T-helper 17 cell (primary cell): ENCODE measurements around the gene DMRT1. TPM values are rescaled to one million over a fixed set of nuclear protein-coding genes. Genes with fewer than 3 reads are reported as not detected.
A peak's percentile ranks its signal among the peaks of the same experiment; 100 is the strongest.
"Not testable (repeated sequence)": the region's sequence is repeated elsewhere in the genome, so short reads cannot be mapped to it uniquely, and the experiment has no call there.

Experiments used
- ATAC-seq: fragments of 150-1000 bp; cut with Tn5 transposase; 2 replicates; pipeline ENCODE4 v1.10.0; 2021; ENCODE audit warnings: mild to moderate bottlenecking, moderate library complexity
- DNase-seq, 3 donors: peaks; one replicate each; pipeline versions ENCODE4 v3.0.0 to v3.0.0-alpha.2; 2020 to 2021
- H3K9me3 ChIP-seq: one replicate; pipeline ENCODE4 v1.7.0; 2013; ENCODE audit warnings: low read length, mild to moderate bottlenecking; ENCODE audit not compliant: control insufficient read depth, poor library complexity, severe bottlenecking
- H3K27ac Mint-ChIP-seq: one replicate; pipeline ENCODE4 v1.8.0; 2022; ENCODE audit warnings: mild to moderate bottlenecking, moderate library complexity, mixed read lengths
- H3K27me3 Mint-ChIP-seq: one replicate; pipeline ENCODE4 v1.8.0; 2022; ENCODE audit warnings: mixed read lengths
- H3K36me3 Mint-ChIP-seq: one replicate; pipeline ENCODE4 v1.8.0; 2022; ENCODE audit warnings: low read depth, mixed read lengths
- H3K4me1 Mint-ChIP-seq: one replicate; pipeline ENCODE4 v1.8.0; 2022; ENCODE audit warnings: mild to moderate bottlenecking, mixed read lengths
- H3K4me3 Mint-ChIP-seq: one replicate; pipeline ENCODE4 v1.8.0; 2022; ENCODE audit warnings: mild to moderate bottlenecking, moderate library complexity, mixed read lengths
- total RNA-seq, 4 donors: library from RNA in 2 of 4; stranded (reverse) in 2 of 4; gene quantifications; one replicate each; pipeline ENCODE4 v1.2.3 and lab custom pipeline; 2022 to 2026

DMRT1 gene
- total RNA-seq, 2 donors from 2014 or later, result not detected

DNA sequence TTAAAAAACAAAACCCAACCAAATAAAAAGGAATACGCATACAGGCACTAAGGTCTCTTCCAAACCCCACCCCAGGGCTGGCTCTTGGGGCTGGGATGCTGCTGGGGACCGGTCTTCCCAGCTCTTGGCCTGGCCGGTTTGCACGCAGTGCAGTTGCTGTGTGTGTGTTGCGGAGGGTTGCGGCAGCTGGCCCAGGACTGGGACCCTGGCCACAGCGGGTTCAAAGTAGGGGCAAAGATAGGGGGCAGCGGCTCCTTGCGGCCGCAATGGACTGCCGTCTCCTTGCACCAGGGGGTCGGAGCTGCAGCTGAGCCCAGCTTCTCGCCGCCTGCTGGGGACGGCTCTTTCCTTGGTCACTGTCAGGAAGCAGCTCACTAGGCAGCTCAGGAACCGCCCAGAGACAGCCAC lies 140.0 kb downstream of the DMRT1 start:
- DNase-seq, result no peak
- peaks cover 2% of the 10 kb centered on the region for H3K36me3 Mint-ChIP-seq
- H3K4me3 Mint-ChIP-seq, result no peak overlapping the region
- H3K27ac Mint-ChIP-seq, result no peak overlapping the region
- H3K9me3 ChIP-seq, result no peaks in the 10 kb centered on the region
- H3K4me1 Mint-ChIP-seq, result peaks cover 6% of the 10 kb centered on the region
- peaks cover 86% of the 10 kb centered on the region for H3K27me3 Mint-ChIP-seq
- no peak for ATAC-seq

GRCh38 chr9:982394-983230 lies 141.1 kb downstream of the DMRT1 start:
- ATAC-seq (no peak), DNase-seq (no peak)
- H3K4me3 Mint-ChIP-seq, result no peak overlapping the region
- peaks cover 6% of the 10 kb centered on the region for H3K4me1 Mint-ChIP-seq
- H3K9me3 ChIP-seq, result no peaks in the 10 kb centered on the region
- H3K36me3 Mint-ChIP-seq, result peaks cover 4% of the 10 kb centered on the region
- peaks cover 92% of the 10 kb centered on the region for H3K27me3 Mint-ChIP-seq
- no peak overlapping the region for H3K27ac Mint-ChIP-seq

- no peak for DNase-seq
- Mint-ChIP-seq H3K4me3 (no peak overlapping the region), H3K36me3 (no peaks in the 10 kb centered on the region), H3K4me1 (peaks cover 1% of the 10 kb centered on the region), H3K27me3 (peaks cover 22% of the 10 kb centered on the region), H3K27ac (no peak overlapping the region)
- ATAC-seq, result no peak
- no peaks in the 10 kb centered on the region for H3K9me3 ChIP-seq
These were observed 152.5 kb downstream of the DMRT1 start for GRCh38 chr9:994005-994404.

- peaks cover 2% of the 10 kb centered on the region for H3K4me1 Mint-ChIP-seq
- DNase-seq (no peak), ATAC-seq (no peak)
- peaks cover 15% of the 10 kb centered on the region for H3K27me3 Mint-ChIP-seq
- H3K36me3 Mint-ChIP-seq, result no peaks in the 10 kb centered on the region
- no peak overlapping the region for H3K4me3 Mint-ChIP-seq
- no peak overlapping the region for H3K27ac Mint-ChIP-seq
- H3K9me3 ChIP-seq, result no peaks in the 10 kb centered on the region
These were observed 153.7 kb downstream of the DMRT1 start for GRCh38 chr9:995192-995591.

DNA sequence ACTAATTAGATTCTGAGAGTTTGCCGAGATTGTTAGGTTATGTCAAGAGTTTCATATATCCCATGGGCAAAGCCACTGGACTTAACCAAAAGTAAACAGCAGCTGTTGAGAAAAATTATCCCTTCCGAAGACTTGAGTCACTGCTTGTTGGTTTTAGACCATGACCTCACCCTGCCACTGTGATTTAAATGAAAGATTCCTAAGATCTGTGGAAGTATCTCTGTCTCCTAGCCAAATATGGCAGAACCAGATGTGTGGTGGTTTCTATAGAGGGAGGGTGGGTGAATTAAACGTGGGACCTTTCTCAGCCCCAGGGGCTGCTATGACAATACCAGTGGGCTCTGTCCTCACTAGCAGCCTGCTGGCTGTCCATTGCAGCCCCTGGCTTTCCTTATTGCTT lies 154.3 kb downstream of the DMRT1 start:
- ATAC-seq, result no peak
- Mint-ChIP-seq H3K36me3 (no peaks in the 10 kb centered on the region), H3K4me3 (no peak overlapping the region), H3K27ac (no peak overlapping the region), H3K4me1 (peaks cover 2% of the 10 kb centered on the region), H3K27me3 (peaks cover 10% of the 10 kb centered on the region)
- H3K9me3 ChIP-seq, result no peaks in the 10 kb centered on the region
- DNase-seq, result no peak

GRCh38 chr9:998299-999110 lies 157.0 kb downstream of the DMRT1 start:
- H3K4me3 Mint-ChIP-seq, result peak overlapping the region; percentile 26
- not testable (repeated sequence) for H3K27ac Mint-ChIP-seq, DNase-seq, H3K9me3 ChIP-seq, H3K36me3 Mint-ChIP-seq, ATAC-seq, H3K4me1 Mint-ChIP-seq, H3K27me3 Mint-ChIP-seq

- ATAC-seq (no peak), DNase-seq (no peak)
- Mint-ChIP-seq H3K27ac (no peak overlapping the region), H3K36me3 (no peaks in the 10 kb centered on the region), H3K4me1 (peaks cover 4% of the 10 kb centered on the region), H3K4me3 (no peak overlapping the region), H3K27me3 (peaks cover 14% of the 10 kb centered on the region)
- H3K9me3 ChIP-seq, result no peaks in the 10 kb centered on the region
These were observed 160.3 kb downstream of the DMRT1 start for GRCh38 chr9:1001838-1002237.

DNA sequence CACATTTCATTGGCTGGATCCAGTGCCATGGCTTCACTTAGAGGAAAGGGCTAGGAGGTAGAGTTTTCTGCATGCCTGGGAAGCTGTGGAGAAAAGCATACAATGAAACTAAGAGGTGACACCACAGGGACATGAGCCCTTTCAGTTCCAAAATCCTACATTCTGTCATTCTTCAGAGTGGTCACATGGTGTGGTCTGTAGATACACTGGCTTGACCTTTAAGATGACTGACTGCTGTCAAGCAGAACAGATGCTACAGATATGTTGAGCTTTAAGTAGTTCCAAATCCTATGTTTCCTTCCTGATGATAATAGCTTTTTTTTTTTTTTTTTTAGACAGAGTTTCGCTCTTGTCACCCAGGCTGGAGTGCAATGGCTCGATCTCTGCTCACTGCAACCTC lies 161.2 kb downstream of the DMRT1 start:
- peaks cover 4% of the 10 kb centered on the region for H3K4me1 Mint-ChIP-seq
- no peak for DNase-seq
- H3K9me3 ChIP-seq, result no peaks in the 10 kb centered on the region
- no peaks in the 10 kb centered on the region for H3K36me3 Mint-ChIP-seq
- H3K4me3 Mint-ChIP-seq, result no peak overlapping the region
- H3K27ac Mint-ChIP-seq, result no peak overlapping the region
- no peak for ATAC-seq
- H3K27me3 Mint-ChIP-seq, result peaks cover 23% of the 10 kb centered on the region

DNA sequence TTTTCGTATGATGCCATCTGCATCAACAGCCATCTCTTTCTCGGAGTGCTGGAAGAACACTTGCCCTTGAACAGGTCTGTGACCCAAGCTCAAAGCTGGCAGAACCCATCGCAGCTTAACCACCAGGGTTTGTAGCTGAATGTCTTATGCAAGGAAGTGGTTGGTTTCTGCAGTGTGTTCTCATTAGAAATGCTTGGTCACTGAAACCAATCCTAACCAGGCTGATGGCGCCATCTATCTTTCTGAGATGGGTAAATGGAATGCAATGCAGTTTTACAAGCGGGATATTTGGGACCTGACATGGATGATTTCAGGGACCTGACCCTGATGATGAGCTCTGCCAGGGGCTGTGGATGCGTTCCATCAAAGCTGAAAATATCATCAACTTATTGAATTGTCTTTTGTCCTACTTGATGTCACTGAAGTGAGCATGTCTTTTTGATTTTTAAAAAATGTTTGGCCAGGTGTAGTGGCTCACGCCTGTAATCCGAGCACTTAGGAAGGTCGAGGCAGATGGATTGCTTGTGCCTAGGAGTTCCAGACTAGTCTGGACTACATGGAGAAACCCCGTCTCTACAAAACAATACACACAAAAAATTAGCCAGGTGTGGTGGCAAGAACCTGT lies 163.7 kb downstream of the DMRT1 start:
- Mint-ChIP-seq H3K27me3 (peaks cover 46% of the 10 kb centered on the region), H3K36me3 (no peaks in the 10 kb centered on the region), H3K4me3 (no peak overlapping the region)

GRCh38 chr9:1007312-1007711 lies 165.8 kb downstream of the DMRT1 start:
- no peak for ATAC-seq
- H3K27me3 Mint-ChIP-seq, result peaks cover 50% of the 10 kb centered on the region

More for the DNA sequence above, 163.7 kb downstream of the DMRT1 start:
- H3K9me3 ChIP-seq, result no peaks in the 10 kb centered on the region
- no peak overlapping the region for H3K27ac Mint-ChIP-seq
- H3K4me1 Mint-ChIP-seq, result peaks cover 12% of the 10 kb centered on the region
- ATAC-seq (peak; percentile 46), DNase-seq (no peak)

DNA sequence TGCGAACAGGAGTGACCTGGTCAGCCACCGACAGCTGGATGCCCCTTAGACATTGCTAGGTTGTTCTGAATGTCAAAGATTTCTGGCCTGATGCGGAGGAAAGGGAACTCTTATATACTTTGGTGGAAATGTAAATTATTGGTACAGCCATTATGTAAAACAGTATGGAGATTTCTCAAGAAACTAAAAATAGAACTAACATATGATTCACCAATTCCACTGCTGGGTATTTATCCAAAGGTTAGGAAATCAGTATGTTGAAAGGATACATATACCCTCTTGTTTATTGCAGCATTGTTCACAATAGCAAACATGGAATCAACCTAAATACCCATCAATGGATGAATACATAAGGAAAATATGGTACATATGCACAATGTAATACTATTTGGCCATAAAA lies 166.7 kb downstream of the DMRT1 start:
- ATAC-seq (no peak), DNase-seq (no peak)
- no peaks in the 10 kb centered on the region for H3K9me3 ChIP-seq
- Mint-ChIP-seq H3K27me3 (peaks cover 50% of the 10 kb centered on the region), H3K36me3 (no peaks in the 10 kb centered on the region), H3K4me1 (peaks cover 12% of the 10 kb centered on the region), H3K4me3 (no peak overlapping the region), H3K27ac (no peak overlapping the region)

More at GRCh38 chr9:1007312-1007711, 165.8 kb downstream of the DMRT1 start:
- no peak overlapping the region for H3K27ac Mint-ChIP-seq
- H3K4me3 Mint-ChIP-seq, result no peak overlapping the region
- peaks cover 12% of the 10 kb centered on the region for H3K4me1 Mint-ChIP-seq
- H3K9me3 ChIP-seq, result no peaks in the 10 kb centered on the region
- DNase-seq, result no peak
- no peaks in the 10 kb centered on the region for H3K36me3 Mint-ChIP-seq

- no peak overlapping the region for H3K27ac Mint-ChIP-seq
- no peak overlapping the region for H3K4me3 Mint-ChIP-seq
- no peaks in the 10 kb centered on the region for H3K36me3 Mint-ChIP-seq
- no peaks in the 10 kb centered on the region for H3K9me3 ChIP-seq
- DNase-seq, result peak; percentile 44 to 69 (median 48)
- H3K27me3 Mint-ChIP-seq, result peaks cover 50% of the 10 kb centered on the region
- peaks cover 12% of the 10 kb centered on the region for H3K4me1 Mint-ChIP-seq
- ATAC-seq, result peak; percentile 95
These were observed 167.7 kb downstream of the DMRT1 start for GRCh38 chr9:1009101-1009707.

DNA sequence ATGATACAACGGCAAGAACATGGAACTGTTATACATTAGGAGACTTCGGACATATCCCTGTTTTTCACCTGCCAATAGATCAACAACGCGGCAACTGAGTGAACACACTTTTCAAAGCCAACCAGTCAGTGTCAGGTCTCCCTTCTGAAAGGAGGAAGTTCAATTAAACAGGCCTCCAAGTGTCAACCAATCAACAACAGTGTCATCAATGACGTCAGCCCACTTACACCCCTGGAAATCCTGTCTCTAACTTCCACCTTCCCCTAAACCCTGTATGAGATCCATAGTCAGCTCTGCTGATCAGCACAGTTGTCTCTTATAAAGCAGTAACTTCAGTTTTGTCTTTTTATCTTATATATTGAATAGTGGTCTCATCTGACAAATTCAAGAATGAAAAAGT lies 171.5 kb downstream of the DMRT1 start:
- ATAC-seq (no peak), DNase-seq (no peak)
- peaks cover 44% of the 10 kb centered on the region for H3K27me3 Mint-ChIP-seq
- H3K4me3 Mint-ChIP-seq, result no peak overlapping the region
- H3K36me3 Mint-ChIP-seq, result peaks cover 2% of the 10 kb centered on the region
- H3K9me3 ChIP-seq, result no peaks in the 10 kb centered on the region
- peaks cover 11% of the 10 kb centered on the region for H3K4me1 Mint-ChIP-seq
- no peak overlapping the region for H3K27ac Mint-ChIP-seq
